Measurements from ENCODE around the gene DLEC1. TPM values are rescaled to one million over a fixed set of nuclear protein-coding genes. Genes with fewer than 3 reads are reported as not detected.
"Not testable (repeated sequence)": the region's sequence is repeated elsewhere in the genome, so short reads cannot be mapped to it uniquely, and the experiment has no call there.

The DLEC1 gene
- total and polyA plus RNA-seq, 2 of the 4 experiments (the other 2 are of a cell fraction): 0.03 TPM; not detected in 1

GRCh38 chr3:38087278-38087677 lies 48.3 kb downstream of the DLEC1 start:
- H3K23ac ChIP-seq (ENCODE audit: low read depth, low read length); H3K79me1 ChIP-seq (ENCODE audit: low read depth in 1 of 2, low read length in 2 of 2); H2AK5ac ChIP-seq (ENCODE audit: low read depth, low read length); H4K8ac ChIP-seq (ENCODE audit: low read depth in 2 of 2, low read length in 2 of 2); H4K20me1 ChIP-seq (ENCODE audit: insufficient read depth, low read length); H3K36me3 ChIP-seq (ENCODE audit: control insufficient read depth, insufficient read depth, low read length); H3K4me3 ChIP-seq (ENCODE audit: insufficient read depth, low read depth, low read length); H3K9me1 ChIP-seq (ENCODE audit: insufficient read depth, low read length); CTCF ChIA-PET; BruUV-seq (replicated peaks); DNase-seq; H3K18ac ChIP-seq (ENCODE audit: low read depth, low read length); H2BK15ac ChIP-seq (ENCODE audit: low read depth, low read length); H3K9ac ChIP-seq (ENCODE audit: low read depth, low read length); H2BK5ac ChIP-seq (ENCODE audit: low read depth, low read length, poor library complexity, severe bottlenecking); H3K4me1 ChIP-seq (ENCODE audit: control insufficient read depth, insufficient read depth, low read length); H3K56ac ChIP-seq (ENCODE audit: extremely low read depth, insufficient read depth, low read length); POLR2A ChIA-PET (ENCODE audit: unreplicated experiment); H2AK9ac ChIP-seq (replicated peaks; ENCODE audit: low read depth, low read length, poor library complexity); H2BK120ac ChIP-seq (ENCODE audit: low read depth, low read length); dilution Hi-C loops (cut with HindIII; ENCODE audit: low sequenced_read_pairs, unreplicated experiment); in situ Hi-C loops (cut with MboI; ENCODE audit: low sequenced_read_pairs); H3K27me3 ChIP-seq (ENCODE audit: control insufficient read depth, insufficient read depth, low read length); ATAC-seq (ENCODE audit: low read depth); H4K5ac ChIP-seq (ENCODE audit: low read depth, low read length); H2BK20ac ChIP-seq (ENCODE audit: low read depth, low read length); intact Hi-C loops (cut with micrococcal nuclease); H3K27ac ChIP-seq (ENCODE audit: insufficient read depth, low read length); H2AFZ ChIP-seq (replicated peaks; ENCODE audit: low read length, poor library complexity); H3K4me2 ChIP-seq (ENCODE audit: low read depth, low read length); H3K9me3 ChIP-seq (ENCODE audit: control insufficient read depth, insufficient read depth, low read length); H3K4ac ChIP-seq (ENCODE audit: low read depth, low read length); H4K91ac ChIP-seq (ENCODE audit: insufficient read depth, low read depth, low read length); H3K14ac ChIP-seq (replicated peaks; ENCODE audit: low read depth, low read length): not testable (repeated sequence)
